HL-60 (cell line): ENCODE results near the gene HECTD4.

Source experiments
- DNase-seq, 2 experiments: peaks; one replicate each; pipeline ENCODE4 v3.0.0-alpha.2; 2010 to 2020; ENCODE audit warnings: low read depth in 1 of 2, low spot score in 1 of 2
- H3K27ac ChIP-seq: fragments of 250-450 bp; sonication (Bioruptor Pico); replicated peaks from 2 replicates; pipeline ENCODE4 v1.5.1; 2020; ENCODE audit warnings: mild to moderate bottlenecking, moderate library complexity
- H3K27me3 ChIP-seq: fragments of 250-450 bp; sonication (Bioruptor Pico); 2 replicates; pipeline ENCODE4 v1.5.1; 2021; ENCODE audit warnings: mild to moderate bottlenecking, moderate library complexity; ENCODE audit not compliant: insufficient read depth, poor library complexity, severe bottlenecking
- H3K4me3 ChIP-seq: replicated peaks from 2 replicates; pipeline ENCODE4 v1.5.1; 2011; ENCODE audit warnings: mild to moderate bottlenecking, control low read depth, low read length; ENCODE audit not compliant: insufficient read depth
- GABPA ChIP-seq: IDR thresholded peaks from 2 replicates; pipeline ENCODE4 v1.6.1; 2012; ENCODE audit warnings: low read depth
- POLR2AphosphoS5 ChIP-seq: IDR thresholded peaks from 2 replicates; pipeline ENCODE4 v1.6.1; 2012; ENCODE audit warnings: low read depth
- REST ChIP-seq: IDR thresholded peaks from 2 replicates; pipeline ENCODE4 v1.6.1; 2012; ENCODE audit warnings: low read depth; ENCODE audit not compliant: insufficient replicate concordance
- SPI1 ChIP-seq: IDR thresholded peaks from 2 replicates; pipeline ENCODE4 v1.6.1; 2012; ENCODE audit warnings: low read depth, mild to moderate bottlenecking, borderline replicate concordance
- TF ChIP-seq, protein P1 (sequence below): IDR thresholded peaks from one replicate; pipeline ENCODE4 v1.5.1; 2011; ENCODE audit warnings: low read length, control low read depth, inconsistent platforms; ENCODE audit not compliant: insufficient read depth

HECTD4 gene

DNA sequence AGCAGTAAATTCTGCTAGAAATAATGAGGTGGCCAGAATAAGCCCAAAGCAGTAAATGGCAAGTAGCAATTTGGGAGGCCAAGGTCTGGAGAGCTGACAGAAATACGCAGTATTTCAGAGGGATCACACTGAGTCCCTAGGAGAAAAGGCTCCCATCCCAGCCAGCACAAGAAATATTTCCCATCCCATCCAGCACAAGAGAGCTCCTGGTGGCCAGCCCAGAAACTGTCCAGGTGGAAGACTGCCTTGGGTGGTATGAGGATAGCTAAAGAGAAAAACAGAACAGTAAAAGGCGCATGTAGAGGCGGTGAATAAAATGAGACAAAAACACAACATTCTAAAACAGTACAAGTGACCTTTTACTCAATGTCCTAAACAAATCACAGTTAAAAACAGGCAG is 120.7 kb downstream of the HECTD4 start:
- TF ChIP-seq SPI1 = no peak
- no peak for TF ChIP-seq REST
- no peak for TF ChIP-seq POLR2AphosphoS5
- TF ChIP-seq GABPA = no peak
- TF ChIP-seq, protein P1, sequence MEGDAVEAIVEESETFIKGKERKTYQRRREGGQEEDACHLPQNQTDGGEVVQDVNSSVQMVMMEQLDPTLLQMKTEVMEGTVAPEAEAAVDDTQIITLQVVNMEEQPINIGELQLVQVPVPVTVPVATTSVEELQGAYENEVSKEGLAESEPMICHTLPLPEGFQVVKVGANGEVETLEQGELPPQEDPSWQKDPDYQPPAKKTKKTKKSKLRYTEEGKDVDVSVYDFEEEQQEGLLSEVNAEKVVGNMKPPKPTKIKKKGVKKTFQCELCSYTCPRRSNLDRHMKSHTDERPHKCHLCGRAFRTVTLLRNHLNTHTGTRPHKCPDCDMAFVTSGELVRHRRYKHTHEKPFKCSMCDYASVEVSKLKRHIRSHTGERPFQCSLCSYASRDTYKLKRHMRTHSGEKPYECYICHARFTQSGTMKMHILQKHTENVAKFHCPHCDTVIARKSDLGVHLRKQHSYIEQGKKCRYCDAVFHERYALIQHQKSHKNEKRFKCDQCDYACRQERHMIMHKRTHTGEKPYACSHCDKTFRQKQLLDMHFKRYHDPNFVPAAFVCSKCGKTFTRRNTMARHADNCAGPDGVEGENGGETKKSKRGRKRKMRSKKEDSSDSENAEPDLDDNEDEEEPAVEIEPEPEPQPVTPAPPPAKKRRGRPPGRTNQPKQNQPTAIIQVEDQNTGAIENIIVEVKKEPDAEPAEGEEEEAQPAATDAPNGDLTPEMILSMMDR = no peak
- Histone ChIP-seq H3K27me3 (no peaks in the 10 kb centered on the region), H3K4me3 (no peak overlapping the region), H3K27ac (no peak overlapping the region)
- no peak for DNase-seq

- H3K27ac ChIP-seq = no peak overlapping the region
- no peak for DNase-seq
- no peaks in the 10 kb centered on the region for H3K27me3 ChIP-seq
- no peak overlapping the region for H3K4me3 ChIP-seq
- TF ChIP-seq POLR2AphosphoS5 = no peak
- TF ChIP-seq, protein P1 = no peak
- TF ChIP-seq SPI1 = no peak
- TF ChIP-seq GABPA = no peak
- no peak for TF ChIP-seq REST
These were observed 123.3 kb downstream of the HECTD4 start for GRCh38 chr12:112258926-112259325.

DNA sequence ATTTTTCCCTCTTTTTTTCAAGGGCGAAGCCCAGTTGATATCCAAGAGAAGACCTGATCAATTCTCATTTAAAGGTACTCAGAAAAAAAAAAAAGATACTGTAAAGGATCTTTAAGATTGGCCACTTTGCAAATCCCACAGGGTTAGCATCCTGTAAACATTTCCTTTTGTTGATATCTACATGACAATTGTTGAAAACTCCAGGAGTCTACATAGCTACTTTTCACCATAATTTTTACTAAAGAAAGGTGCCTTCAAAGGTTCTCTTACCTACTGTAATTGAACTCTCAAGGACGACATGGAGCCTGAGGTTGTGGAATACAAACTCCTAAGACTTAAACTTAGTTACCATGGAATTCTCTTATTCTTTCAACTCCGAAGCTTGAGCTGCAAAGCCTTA is 125.5 kb downstream of the HECTD4 start:
- Histone ChIP-seq H3K27me3 (no peaks in the 10 kb centered on the region), H3K27ac (no peak overlapping the region), H3K4me3 (no peak overlapping the region)
- TF ChIP-seq REST (no peak), SPI1 (no peak)
- TF ChIP-seq, protein P1 = no peak
- DNase-seq = no peak
